Muscle of arm (tissue), 14 donors: ENCODE measurements around the gene CSTF3. TPM values are rescaled to one million over a fixed set of nuclear protein-coding genes. Genes with fewer than 3 reads are reported as not detected.
"Not testable (repeated sequence)": the region's sequence is repeated elsewhere in the genome, so short reads cannot be mapped to it uniquely, and the experiment has no call there.

Experiments
- DNase-seq: peaks from one replicate; pipeline ENCODE4 v3.0.0-alpha.2; 2013
- long read RNA-seq, 11 donors: transcript quantifications; one replicate each; lab custom pipeline, GENCODE V29; 2026
- polyA plus RNA-seq, 12 donors: library from polyadenylated mRNA; unstranded; fragments of 120-200 nt; gene quantifications; one replicate each; pipeline ENCODE4 v1.2.1, GENCODE V29; 2013; ENCODE audit not compliant: insufficient read length in 12 of 12

CSTF3 gene
- 10 to 100 TPM in 11 of 12 donors, not detected in 1; 28.6 to 52.0 (median 39.4) TPM for polyA plus RNA-seq
- long read RNA-seq, donor 1, transcript CSTF3-203 (3 exons, 1,132 nt), result major isoform, 21 of 42 reads
- long read RNA-seq, donor 1, transcript CSTF3-202 (2 exons, 715 nt), result minor isoform, 20 of 42 reads
- long read RNA-seq, donor 1, partial matches to known transcripts, result 0 of 42 reads
- long read RNA-seq, donor 1, other reads (novel, unspliced or antisense), result 0 of 42 reads
- long read RNA-seq, donor 2, transcript CSTF3-203 (3 exons, 1,132 nt), result major isoform, 19 of 26 reads
- long read RNA-seq, donor 2, partial matches to known transcripts, result 0 of 26 reads
- long read RNA-seq, donor 2, other reads (novel, unspliced or antisense), result 0 of 26 reads
- long read RNA-seq, donor 3, transcript CSTF3-203 (3 exons, 1,132 nt), result major isoform, 17 of 23 reads
- long read RNA-seq, donor 3, transcript CSTF3-202 (2 exons, 715 nt), result minor isoform, 6 of 23 reads
- long read RNA-seq, donor 3, partial matches to known transcripts, result 0 of 23 reads
- long read RNA-seq, donor 3, other reads (novel, unspliced or antisense), result 0 of 23 reads
- long read RNA-seq, donor 4, transcript CSTF3-203 (3 exons, 1,132 nt), result major isoform, 8 of 14 reads
- long read RNA-seq, donor 4, transcript CSTF3-202 (2 exons, 715 nt), result minor isoform, 6 of 14 reads
- long read RNA-seq, donor 4, partial matches to known transcripts, result 0 of 14 reads
- long read RNA-seq, donor 4, other reads (novel, unspliced or antisense), result 0 of 14 reads
- long read RNA-seq, donor 5, result 0 reads
- long read RNA-seq, donor 6, transcript CSTF3-203 (3 exons, 1,132 nt), result major isoform, 15 of 17 reads
- long read RNA-seq, donor 6, partial matches to known transcripts, result 0 of 17 reads
- long read RNA-seq, donor 6, other reads (novel, unspliced or antisense), result 0 of 17 reads
- long read RNA-seq, donor 7, transcript CSTF3-203 (3 exons, 1,132 nt), result major isoform, 15 of 19 reads
- long read RNA-seq, donor 7, partial matches to known transcripts, result 0 of 19 reads
- long read RNA-seq, donor 7, other reads (novel, unspliced or antisense), result 0 of 19 reads
- long read RNA-seq, donor 8, transcript CSTF3-202 (2 exons, 715 nt), result major isoform, 24 of 58 reads
- long read RNA-seq, donor 8, transcript CSTF3-203 (3 exons, 1,132 nt), result minor isoform, 16 of 58 reads
- long read RNA-seq, donor 8, partial matches to known transcripts, result 14 of 58 reads
- long read RNA-seq, donor 8, other reads (novel, unspliced or antisense), result 0 of 58 reads
- long read RNA-seq, donor 9, transcript CSTF3-203 (3 exons, 1,132 nt), result major isoform, 8 of 13 reads
- long read RNA-seq, donor 9, transcript CSTF3-202 (2 exons, 715 nt), result minor isoform, 5 of 13 reads
- long read RNA-seq, donor 9, partial matches to known transcripts, result 0 of 13 reads
- long read RNA-seq, donor 9, other reads (novel, unspliced or antisense), result 0 of 13 reads
- long read RNA-seq, donor 10, transcript CSTF3-203 (3 exons, 1,132 nt), result major isoform, 24 of 38 reads
- long read RNA-seq, donor 10, transcript CSTF3-202 (2 exons, 715 nt), result minor isoform, 12 of 38 reads
- long read RNA-seq, donor 10, partial matches to known transcripts, result 0 of 38 reads
- long read RNA-seq, donor 10, other reads (novel, unspliced or antisense), result 0 of 38 reads
- long read RNA-seq, donor 11, transcript CSTF3-202 (2 exons, 715 nt), result minor isoform, 10 of 33 reads
- long read RNA-seq, donor 11, transcript CSTF3-203 (3 exons, 1,132 nt), result major isoform, 19 of 33 reads
- long read RNA-seq, donor 11, partial matches to known transcripts, result 0 of 33 reads
- long read RNA-seq, donor 11, other reads (novel, unspliced or antisense), result 0 of 33 reads

DNA sequence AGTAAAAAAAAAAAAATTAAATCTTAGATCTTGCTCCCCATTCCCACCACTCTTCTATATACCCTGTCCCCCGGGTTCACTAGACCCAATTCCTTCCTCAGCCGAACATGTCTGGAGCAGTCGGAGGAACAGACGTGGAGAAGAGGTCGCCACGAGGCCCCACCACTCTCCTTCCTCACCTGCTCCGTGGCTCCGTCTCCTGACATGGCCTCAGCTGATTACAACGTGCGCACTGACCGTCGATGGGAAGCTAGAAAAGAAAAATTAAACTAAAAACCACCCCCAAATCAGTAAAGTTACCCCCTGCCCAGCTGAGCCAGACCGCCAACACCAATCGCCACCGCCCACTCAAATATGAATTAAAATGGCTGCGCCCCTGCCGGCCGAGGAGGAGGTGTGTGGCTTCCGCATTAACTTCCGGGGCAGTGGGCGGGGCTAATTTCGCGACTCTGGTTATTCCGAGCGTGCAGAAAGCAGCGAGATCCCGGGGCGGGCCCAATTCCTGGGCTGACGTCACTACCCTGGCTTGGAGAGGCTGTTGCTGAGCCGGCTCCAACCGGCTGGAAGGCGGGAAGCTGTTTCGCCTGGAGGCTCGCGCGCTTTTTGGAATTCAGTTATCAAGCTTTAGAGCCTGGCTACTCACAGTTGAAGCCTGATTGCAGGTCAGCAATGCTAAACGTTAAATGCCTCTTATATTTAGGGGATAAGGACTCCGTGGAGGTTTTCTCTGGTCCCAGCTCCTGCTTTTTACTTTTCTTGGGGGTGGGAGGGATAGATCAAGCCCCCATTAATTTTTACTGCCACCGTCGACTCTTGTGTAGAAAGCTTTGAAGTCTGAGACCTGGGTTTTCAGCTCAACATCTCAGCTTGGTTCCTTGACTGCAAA, at the start of gene CSTF3:
TSS of gene CSTF3 (minus strand) at position 361 of the 886 bp plus-strand sequence. CDS start at position 206, 155 bp downstream.
- DNase-seq, result peak; percentile 100

DNA sequence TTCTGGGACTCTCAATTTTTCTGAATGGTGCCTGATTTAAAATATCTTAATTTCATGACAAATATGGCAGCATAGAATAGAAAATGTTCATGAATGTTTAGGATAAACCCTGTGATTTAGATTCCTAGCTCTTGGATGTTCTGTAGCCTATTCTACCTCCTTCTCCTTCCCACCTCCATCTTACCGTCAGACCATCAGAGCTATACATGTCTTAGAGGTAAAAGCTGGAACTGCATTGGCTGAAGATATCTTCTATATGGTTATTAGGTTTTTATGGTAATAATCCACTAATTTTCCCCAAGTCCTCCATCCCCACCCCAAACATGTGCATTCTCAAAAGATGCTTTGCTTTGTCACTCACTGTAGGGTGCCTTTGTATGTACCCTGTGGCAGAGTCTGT, 46.9 kb upstream of the CSTF3 start:
- DNase-seq, result no peak

GRCh38 chr11:33207408-33207985, 46.2 kb upstream of the CSTF3 start:
- no peak for DNase-seq

- DNase-seq, result no peak
Measured at GRCh38 chr11:33197915-33198727, 36.8 kb upstream of the CSTF3 start.

- no peak for DNase-seq
Measured at GRCh38 chr11:33195462-33196173, 34.3 kb upstream of the CSTF3 start.

DNA sequence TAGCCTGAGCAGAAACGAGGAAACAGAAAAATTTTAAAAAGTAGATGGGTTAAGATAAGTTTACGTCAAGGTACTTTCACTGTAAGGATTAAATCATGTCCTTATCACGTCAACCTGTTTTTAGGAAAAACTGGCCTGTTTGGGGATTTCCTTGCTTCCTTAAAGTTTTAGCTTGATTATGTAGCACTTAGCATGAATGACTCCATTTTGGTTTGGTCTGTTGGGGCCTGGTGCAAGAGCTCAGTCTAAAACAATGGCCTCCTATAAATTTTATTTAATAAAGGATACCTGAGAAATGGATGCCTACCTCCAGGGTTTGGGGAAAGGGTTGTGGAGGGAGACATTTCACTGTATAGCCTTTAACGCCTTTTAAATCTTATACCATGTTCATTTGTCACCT, 33.2 kb upstream of the CSTF3 start:
- DNase-seq, result no peak

- DNase-seq, result no peak
Measured at GRCh38 chr11:33191467-33191866, 30.2 kb upstream of the CSTF3 start.

GRCh38 chr11:33187998-33188722, 26.9 kb upstream of the CSTF3 start:
- no peak for DNase-seq

DNA sequence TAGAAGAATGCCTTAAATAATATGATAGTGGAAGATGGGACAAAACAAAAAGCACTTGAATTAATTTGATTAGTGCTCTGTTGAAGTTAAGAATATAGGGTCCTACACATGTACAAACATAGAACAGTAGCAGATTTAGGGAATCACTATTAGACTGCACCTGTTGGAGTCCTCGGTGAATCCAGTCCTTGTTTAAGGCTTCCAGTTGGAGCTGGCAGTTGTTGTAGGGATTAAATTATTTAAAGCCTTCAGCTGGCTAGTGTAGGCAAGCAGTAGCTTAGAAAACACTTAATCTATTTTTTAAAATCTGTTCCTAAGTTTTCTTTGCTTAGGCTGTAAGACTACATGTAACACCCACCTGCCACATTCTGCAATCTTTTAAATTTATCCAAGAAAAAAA, 24.5 kb upstream of the CSTF3 start:
- no peak for DNase-seq

GRCh38 chr11:33182246-33182878, 21.1 kb upstream of the CSTF3 start:
- no peak for DNase-seq

DNA sequence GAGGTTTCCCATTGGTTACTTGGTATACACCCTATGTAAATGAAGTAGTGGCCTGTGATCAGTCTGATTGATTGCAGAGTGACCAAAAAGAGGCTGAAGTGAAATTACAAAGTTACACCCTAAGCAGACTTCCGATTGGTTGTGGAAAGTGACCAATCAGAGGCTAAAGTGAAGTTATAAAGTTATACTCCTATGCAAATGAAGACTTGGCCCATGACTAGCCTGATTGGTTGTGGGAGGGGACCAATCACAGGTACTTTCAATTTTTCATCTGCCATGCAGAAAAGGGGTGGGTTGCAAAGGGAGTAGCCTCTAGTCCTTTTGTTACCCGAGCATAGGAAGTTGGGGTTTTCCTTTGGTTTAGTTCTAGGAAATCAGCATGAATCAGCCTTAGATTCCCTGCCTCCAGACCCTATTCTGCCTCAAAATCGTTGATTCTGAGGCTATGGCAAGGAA, 18.1 kb upstream of the CSTF3 start:
- DNase-seq, result no peak

DNA sequence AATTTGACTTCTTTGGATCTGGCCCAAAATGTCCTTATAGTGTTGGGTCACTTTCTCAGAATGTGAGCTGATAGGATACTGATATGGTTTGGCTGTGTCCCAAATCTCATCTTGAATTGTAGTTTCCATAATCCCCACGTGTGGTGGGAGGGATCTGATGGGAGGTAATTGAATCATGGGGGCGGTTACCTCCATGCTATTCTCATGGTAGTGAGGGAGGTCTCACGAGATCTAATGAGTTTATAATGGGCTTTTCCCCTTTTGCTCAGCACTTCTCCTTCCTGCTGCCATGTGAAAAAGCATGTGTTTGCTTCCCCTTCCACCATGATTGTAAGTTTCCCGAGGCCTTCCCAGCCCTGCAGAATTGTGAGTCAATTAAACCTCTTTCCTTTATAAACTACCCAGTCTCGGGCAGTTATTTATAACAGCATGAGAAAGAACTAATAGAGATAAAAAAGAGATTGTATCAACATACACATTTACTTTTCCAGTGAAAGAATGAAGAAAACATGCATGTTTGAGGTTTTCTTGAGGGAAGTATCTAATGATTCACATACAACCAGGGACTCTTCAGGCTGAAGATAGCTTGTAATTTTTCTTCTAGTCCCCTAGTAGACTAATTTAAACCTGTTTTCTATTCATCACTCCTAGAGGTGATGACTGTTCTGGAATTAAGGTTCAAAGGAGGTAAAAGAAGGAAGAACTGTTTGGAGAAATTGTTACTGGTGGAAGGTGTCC, 17.3 kb upstream of the CSTF3 start:
- no peak for DNase-seq

DNA sequence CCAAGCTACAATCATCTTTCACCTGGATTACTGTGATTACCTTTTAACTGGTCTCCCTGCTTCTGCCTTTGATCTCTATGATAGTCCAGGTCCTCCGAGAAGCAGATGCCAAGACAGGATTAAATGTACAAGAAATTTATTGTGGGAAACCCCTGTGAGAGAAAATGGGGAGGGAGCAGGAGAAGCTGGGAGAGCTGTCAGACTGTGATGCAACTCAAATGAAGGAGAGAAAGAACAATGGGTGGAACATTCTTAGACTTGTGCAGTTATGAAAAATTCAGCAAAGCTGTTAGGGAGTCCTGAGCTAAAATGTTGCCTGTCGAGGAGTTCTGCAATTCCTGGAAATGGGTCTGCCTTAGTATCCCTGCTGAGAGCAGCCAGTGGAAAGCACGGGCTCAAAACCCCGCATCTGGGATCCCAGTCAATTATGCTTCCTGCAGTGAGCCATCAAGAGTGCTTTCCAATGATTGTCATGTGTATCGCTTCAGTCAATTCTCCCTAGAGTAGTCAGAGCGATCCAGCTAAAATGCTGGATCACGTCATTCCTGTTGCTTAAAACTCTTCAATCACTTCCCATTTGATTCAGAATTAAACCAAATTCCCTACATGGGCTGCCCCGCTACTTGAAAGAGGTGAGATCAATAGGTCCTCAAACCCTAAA, 16.5 kb upstream of the CSTF3 start:
- DNase-seq, result no peak

GRCh38 chr11:33176760-33177159, 15.5 kb upstream of the CSTF3 start:
- DNase-seq, result not testable (repeated sequence)

DNA sequence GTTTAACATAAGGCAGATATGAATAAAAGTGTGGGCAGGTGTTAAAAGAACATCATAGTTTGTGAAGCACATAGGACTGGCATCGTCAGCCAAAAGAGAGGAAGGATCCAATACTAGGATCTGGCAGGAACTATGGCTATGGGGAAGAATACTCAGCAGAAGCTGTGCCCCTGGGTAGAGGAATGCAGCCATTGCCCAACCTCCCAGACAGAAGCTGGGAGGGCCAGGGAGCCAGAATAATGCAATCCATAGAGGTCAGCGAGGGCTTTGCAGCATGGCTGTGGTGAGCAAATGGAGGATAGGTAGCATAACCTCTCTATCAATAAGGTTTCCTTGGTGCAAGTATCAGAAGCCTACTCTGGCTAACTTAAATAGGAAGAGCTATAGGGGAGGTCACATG, 11.7 kb upstream of the CSTF3 start:
- no peak for DNase-seq
